ENCODE data around the gene ZSCAN5A. TPM values are rescaled to one million over a fixed set of nuclear protein-coding genes. Genes with fewer than 3 reads are reported as not detected.
A peak's percentile ranks its signal among the peaks of the same experiment; 100 is the strongest.

The ZSCAN5A gene
- total RNA-seq, 1 donor from 2014 or later = 16.7 TPM

DNA sequence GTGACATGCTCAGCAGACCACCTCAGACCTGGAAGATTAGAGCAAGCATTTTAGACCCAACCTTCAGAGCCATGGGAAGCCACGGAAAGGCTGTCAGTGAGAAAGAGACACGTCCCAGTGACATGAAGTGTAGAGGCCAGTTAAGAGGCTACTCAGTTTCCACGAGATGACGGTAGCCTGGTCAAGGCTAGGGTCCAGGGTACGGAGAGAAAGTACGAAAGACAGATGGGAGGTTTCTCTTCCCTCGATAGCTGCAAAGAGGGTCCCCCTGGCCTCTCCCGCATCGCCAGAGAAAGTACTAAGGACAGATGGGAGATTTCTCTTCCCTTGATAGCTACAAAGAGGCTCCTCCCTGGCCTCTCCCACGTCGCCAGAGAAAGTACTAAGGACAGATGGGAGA lies 8.6 kb downstream of the ZSCAN5A start:
- Histone ChIP-seq H3K4me3 (peak overlapping the region; percentile 39), H3K9me3 (replicated peaks) (no peaks in the 10 kb centered on the region), H3K27me3 (ENCODE audit: low read depth) (no peaks in the 10 kb centered on the region), H3K4me1 (peaks cover 25% of the 10 kb centered on the region), H3K36me3 (peaks cover 6% of the 10 kb centered on the region), H3K27ac (replicated peaks) (peak overlapping the region; percentile 83)
- no peak for DNase-seq
- TF ChIP-seq, protein P1, sequence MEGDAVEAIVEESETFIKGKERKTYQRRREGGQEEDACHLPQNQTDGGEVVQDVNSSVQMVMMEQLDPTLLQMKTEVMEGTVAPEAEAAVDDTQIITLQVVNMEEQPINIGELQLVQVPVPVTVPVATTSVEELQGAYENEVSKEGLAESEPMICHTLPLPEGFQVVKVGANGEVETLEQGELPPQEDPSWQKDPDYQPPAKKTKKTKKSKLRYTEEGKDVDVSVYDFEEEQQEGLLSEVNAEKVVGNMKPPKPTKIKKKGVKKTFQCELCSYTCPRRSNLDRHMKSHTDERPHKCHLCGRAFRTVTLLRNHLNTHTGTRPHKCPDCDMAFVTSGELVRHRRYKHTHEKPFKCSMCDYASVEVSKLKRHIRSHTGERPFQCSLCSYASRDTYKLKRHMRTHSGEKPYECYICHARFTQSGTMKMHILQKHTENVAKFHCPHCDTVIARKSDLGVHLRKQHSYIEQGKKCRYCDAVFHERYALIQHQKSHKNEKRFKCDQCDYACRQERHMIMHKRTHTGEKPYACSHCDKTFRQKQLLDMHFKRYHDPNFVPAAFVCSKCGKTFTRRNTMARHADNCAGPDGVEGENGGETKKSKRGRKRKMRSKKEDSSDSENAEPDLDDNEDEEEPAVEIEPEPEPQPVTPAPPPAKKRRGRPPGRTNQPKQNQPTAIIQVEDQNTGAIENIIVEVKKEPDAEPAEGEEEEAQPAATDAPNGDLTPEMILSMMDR (IDR thresholded peaks at IDR 0.05; ENCODE audit: borderline replicate concordance) = no peak
- intact Hi-C loops (cut with micrococcal nuclease) = no loop called here

DNA sequence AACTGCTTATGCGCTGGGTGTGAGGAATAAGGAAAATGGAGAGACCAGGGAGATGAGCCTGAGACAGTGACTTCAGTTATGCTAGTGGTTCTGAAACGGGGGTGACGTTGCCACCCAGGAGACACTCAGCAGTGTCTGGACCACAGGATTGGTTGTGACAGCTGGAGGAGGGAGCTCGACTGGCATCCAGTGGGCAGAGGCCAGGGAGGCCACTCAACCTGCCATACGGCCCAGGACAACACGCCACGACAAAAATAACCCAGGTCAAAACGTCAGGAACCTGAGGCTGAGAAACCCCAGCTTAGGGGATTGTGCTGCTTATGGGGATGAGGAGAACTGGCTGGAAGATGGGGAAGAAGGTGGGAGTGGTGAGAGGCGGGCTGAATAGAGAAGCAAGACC lies 10.4 kb downstream of the ZSCAN5A start:
- Histone ChIP-seq H3K4me1 (peaks cover 29% of the 10 kb centered on the region), H3K36me3 (peaks cover 6% of the 10 kb centered on the region), H3K27ac (replicated peaks) (no peak overlapping the region), H3K4me3 (no peak overlapping the region), H3K9me3 (replicated peaks) (no peaks in the 10 kb centered on the region), H3K27me3 (ENCODE audit: low read depth) (no peaks in the 10 kb centered on the region)
- TF ChIP-seq, protein P1 (IDR thresholded peaks at IDR 0.05; ENCODE audit: borderline replicate concordance) = no peak
- no peak for DNase-seq
- intact Hi-C loops (cut with micrococcal nuclease) = no loop called here

DNA sequence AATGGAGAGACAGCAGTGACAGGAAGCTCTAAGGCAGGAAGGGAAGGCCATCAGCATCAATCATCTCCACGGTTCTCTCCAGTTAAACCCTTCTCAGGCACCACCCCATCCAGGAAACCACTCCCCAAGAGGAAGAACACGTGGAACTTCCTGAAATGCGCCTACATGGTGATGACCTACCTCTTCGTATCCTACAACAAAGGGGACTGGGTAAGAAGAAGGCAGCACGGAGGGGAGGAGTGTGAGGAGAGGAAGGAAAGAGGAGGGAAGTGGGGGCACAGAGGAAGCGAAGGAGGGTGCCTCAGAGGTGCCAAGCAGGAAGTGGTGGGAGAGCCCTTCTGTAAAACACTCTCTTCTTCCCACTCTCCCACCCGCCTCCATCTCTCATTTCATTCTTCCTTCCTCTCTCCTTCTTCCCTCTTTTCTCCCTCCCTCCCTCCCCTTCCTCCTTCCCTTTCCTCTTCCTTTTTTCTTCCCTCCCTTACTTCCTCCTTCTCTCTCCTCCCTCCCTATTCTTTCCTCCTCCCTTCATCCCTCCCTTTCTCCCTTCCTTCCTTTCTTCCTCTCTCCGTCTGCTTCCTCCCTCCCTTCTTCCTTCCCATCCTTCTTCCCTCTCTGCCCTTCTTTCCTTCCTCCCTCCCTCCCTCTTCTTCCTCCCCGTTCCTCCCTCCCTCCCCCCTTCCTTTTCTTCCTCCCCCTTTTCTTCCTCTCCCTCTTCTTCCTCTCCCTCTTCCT lies 12.6 kb downstream of the ZSCAN5A start:
- TF ChIP-seq, protein P1 (IDR thresholded peaks at IDR 0.05; ENCODE audit: borderline replicate concordance) = no peak
- Histone ChIP-seq H3K27me3 (ENCODE audit: low read depth) (no peaks in the 10 kb centered on the region), H3K4me3 (no peak overlapping the region), H3K27ac (replicated peaks) (peak overlapping the region; percentile 64), H3K4me1 (peaks cover 27% of the 10 kb centered on the region), H3K9me3 (replicated peaks) (no peaks in the 10 kb centered on the region), H3K36me3 (peaks cover 8% of the 10 kb centered on the region)
- intact Hi-C loops (cut with micrococcal nuclease) = no loop called here
- DNase-seq = no peak

DNA sequence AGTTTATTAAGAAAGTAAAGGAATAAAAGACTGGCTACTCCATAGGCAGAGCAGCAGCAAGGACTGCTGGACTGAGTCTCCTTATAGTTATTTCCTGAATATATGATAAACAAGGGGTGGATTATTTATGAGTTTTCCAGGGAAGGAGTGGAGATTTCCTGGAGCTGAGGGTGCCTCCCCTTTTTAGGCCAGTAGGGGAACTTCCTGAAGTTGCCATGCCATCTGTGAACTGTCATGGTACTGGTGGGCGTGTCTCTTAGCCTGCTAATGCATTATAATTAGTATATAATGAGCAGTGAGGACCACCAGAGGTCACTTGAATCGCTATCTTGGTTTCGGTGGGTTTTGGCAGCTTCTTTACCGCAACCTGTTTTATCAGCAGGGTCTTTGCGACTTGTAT lies 13.5 kb downstream of the ZSCAN5A start:
- no peak for DNase-seq
- TF ChIP-seq, protein P1 (IDR thresholded peaks at IDR 0.05; ENCODE audit: borderline replicate concordance) = peak; percentile 21
- Histone ChIP-seq H3K27ac (replicated peaks) (peak overlapping the region; percentile 64), H3K4me1 (peaks cover 27% of the 10 kb centered on the region), H3K36me3 (peaks cover 17% of the 10 kb centered on the region), H3K27me3 (ENCODE audit: low read depth) (no peaks in the 10 kb centered on the region), H3K9me3 (replicated peaks) (no peaks in the 10 kb centered on the region), H3K4me3 (no peak overlapping the region)
- intact Hi-C loops (cut with micrococcal nuclease) = no loop called here

DNA sequence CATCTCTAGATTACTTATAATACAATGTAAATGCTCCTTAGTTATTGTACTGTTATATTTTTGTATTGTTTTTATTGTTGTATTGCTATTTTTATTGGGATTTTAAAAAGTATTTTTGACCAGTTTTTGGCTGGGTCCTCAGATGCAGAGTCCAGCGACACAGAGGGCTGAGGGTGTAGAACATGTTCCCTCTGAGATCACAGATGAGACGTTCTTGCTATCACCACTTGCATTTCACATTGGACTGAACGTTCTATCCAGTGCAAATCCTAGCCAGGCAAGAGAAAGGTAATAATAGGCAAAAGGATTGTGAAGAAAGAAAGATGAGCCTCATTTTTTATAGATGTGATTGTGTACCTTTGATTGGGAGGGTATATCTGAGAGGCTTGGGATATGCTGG lies 15.0 kb downstream of the ZSCAN5A start:
- peaks cover 24% of the 10 kb centered on the region for H3K4me1 ChIP-seq
- peak overlapping the region; percentile 9 for H3K27ac ChIP-seq (replicated peaks)
- peaks cover 22% of the 10 kb centered on the region for H3K36me3 ChIP-seq
- TF ChIP-seq, protein P1 (IDR thresholded peaks at IDR 0.05; ENCODE audit: borderline replicate concordance) = no peak
- no peak overlapping the region for H3K4me3 ChIP-seq
- H3K27me3 ChIP-seq (ENCODE audit: low read depth) = no peaks in the 10 kb centered on the region
- H3K9me3 ChIP-seq (replicated peaks) = no peaks in the 10 kb centered on the region
- intact Hi-C loops (cut with micrococcal nuclease) = no loop called here
- no peak for DNase-seq

Data from left ventricle myocardium inferior (tissue), 1 donor.